ENCODE results near the gene NFATC4.

DNA sequence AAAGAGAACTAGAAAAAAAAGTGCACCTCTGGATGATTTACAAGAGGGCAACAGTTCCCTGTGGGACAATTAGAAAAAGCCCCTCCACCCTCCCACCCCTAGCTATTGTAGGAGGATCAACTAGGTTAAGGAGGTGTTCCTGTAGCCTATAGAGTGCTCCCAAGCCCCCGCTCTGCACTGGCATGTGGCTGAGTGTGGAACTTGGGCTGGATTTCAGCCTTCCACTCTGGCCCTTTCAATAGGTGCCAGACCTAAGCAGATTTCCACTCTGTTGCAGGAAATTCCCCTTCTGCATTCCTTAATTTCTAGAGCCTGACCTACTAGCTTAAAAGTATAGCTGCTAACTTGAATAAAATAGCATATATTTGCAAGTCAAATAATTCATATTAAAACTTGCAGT lies 2.8 kb downstream of the NFATC4 start:
- TF ChIP-seq, protein P1, sequence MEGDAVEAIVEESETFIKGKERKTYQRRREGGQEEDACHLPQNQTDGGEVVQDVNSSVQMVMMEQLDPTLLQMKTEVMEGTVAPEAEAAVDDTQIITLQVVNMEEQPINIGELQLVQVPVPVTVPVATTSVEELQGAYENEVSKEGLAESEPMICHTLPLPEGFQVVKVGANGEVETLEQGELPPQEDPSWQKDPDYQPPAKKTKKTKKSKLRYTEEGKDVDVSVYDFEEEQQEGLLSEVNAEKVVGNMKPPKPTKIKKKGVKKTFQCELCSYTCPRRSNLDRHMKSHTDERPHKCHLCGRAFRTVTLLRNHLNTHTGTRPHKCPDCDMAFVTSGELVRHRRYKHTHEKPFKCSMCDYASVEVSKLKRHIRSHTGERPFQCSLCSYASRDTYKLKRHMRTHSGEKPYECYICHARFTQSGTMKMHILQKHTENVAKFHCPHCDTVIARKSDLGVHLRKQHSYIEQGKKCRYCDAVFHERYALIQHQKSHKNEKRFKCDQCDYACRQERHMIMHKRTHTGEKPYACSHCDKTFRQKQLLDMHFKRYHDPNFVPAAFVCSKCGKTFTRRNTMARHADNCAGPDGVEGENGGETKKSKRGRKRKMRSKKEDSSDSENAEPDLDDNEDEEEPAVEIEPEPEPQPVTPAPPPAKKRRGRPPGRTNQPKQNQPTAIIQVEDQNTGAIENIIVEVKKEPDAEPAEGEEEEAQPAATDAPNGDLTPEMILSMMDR (IDR thresholded peaks at IDR 0.05): no peak
- TF ChIP-seq POLR2A (IDR thresholded peaks at IDR 0.05): no peak

All from testis (tissue), 2 donors.